PC-9 (cell line): ENCODE results near the gene TANC2.

Experiments used
- CTCF ChIP-seq: fragments of 200-600 bp; sonication (generic); conservative IDR thresholded peaks from 2 replicates; pipeline ENCODE4 v1.6.1; 2017; ENCODE audit warnings: mixed run types, antibody characterized with exemption, mild to moderate bottlenecking, moderate library complexity
- EZH2 ChIP-seq: fragments of 200-600 bp; sonication (generic); IDR thresholded peaks from 2 replicates; pipeline ENCODE4 v1.8.0; 2017; ENCODE audit warnings: antibody characterized with exemption, low read depth

GRCh38 chr17:62975206-62975605, 9.2 kb downstream of the TANC2 start:
- TF ChIP-seq CTCF (no peak), EZH2 (no peak)
